ENCODE measurements around the gene GNAS-AS1.

The GNAS-AS1 gene

GRCh38 chr20:58808271-58809046 lies 42.2 kb downstream of the GNAS-AS1 start:
- DNase-seq (ENCODE audit: low read depth) = no peak

DNA sequence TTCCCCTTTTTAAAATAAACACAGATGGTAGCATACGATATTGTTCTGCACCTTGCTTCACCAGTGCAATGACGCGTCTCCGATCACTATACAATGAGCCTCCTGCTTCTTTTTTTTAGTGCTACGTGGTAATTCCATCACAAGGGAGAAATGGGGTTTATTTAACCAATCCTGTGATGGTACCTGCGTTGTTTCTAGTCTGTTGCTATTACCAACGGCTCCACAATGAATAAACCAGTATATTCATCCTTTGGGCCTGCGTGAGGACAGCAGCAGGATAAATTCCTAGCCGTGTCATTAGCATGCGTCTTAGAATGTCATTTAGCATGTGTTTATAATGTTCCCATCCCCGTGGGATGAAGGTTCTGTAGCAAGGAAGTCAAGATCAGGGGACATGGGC lies 42.9 kb downstream of the GNAS-AS1 start:
- DNase-seq (ENCODE audit: low read depth) = no peak

- no peak for DNase-seq (ENCODE audit: low read depth)
Observed at GRCh38 chr20:58803533-58803932, 47.2 kb downstream of the GNAS-AS1 start.

GRCh38 chr20:58802061-58802460 lies 48.6 kb downstream of the GNAS-AS1 start:
- DNase-seq (ENCODE audit: low read depth) = no peak

GRCh38 chr20:58800134-58800871 lies 50.4 kb downstream of the GNAS-AS1 start:
- DNase-seq (ENCODE audit: low read depth) = no peak

- DNase-seq (ENCODE audit: low read depth) = no peak
Observed at GRCh38 chr20:58797371-58798338, 53.0 kb downstream of the GNAS-AS1 start.

- no peak for DNase-seq (ENCODE audit: low read depth)
Observed at GRCh38 chr20:58795923-58796245, 54.8 kb downstream of the GNAS-AS1 start.

- no peak for DNase-seq (ENCODE audit: low read depth)
Observed at GRCh38 chr20:58795181-58795922, 55.4 kb downstream of the GNAS-AS1 start.

GRCh38 chr20:58794510-58795180 lies 56.1 kb downstream of the GNAS-AS1 start:
- DNase-seq (ENCODE audit: low read depth) = no peak

DNA sequence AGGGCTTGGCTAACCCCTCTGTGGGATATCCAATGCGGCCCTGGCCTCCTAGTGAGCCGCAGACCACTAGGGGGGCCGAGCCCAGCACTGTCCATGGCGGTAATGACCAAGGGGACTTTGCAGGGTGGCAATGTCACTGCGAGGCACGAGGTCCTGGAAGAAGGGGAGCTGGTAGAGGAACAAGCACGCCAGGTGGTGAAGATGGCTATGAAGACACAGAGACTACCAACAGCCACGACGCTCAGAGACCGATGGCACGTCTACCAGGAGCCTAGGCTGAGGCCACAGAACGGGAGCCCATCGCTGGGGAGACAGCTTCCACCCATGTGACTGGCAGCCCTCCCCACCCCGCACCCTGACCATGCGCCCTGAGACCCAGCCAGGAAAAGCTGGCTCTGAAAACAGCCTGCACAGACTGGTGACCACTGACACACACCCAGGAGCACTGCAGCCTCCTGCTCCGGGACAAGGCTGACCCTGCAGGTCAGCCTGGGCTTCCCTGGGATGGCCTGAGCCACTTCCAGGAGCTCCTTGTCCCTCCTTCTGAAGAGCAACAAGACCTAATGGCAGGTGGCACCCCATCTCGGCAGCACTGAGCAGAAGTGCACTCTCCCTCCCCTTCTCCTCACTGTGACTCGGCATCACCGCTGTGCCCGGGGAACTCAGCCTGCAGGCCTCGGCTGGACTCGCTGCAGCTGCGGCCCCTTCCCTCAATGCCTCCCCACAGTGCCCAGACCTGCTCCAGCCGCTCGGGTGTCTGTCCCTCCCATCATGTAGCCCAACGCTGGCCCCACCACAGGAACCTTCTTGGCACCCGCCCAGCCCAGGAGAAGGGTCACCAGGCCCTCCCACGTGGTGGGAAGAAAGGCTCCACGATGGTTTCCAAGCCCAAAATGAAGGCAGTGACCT lies 56.9 kb downstream of the GNAS-AS1 start:
- DNase-seq (ENCODE audit: low read depth) = no peak

DNA sequence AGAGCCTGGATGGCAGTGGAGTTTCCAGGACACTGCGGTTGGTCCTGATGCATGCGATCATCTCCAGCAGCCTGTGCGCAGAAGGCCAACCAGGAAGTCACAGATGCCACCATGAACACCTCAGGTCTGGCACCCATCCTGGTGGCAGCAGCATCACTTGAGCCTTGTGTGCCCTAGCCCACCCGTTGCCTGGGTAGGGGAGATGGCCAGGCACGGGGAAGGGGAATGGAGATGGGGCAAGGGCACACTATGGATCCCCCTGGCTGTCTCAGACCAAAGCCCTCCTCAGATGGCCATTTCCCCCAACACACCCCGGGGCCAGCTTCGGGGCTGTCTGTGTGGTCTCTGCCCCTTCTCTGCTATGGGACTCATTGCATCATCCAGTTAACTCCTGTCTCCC lies 58.3 kb downstream of the GNAS-AS1 start:
- DNase-seq (ENCODE audit: low read depth) = no peak

GRCh38 chr20:58791286-58791685 lies 59.4 kb downstream of the GNAS-AS1 start:
- DNase-seq (ENCODE audit: low read depth) = no peak

GRCh38 chr20:58790454-58790853 lies 60.2 kb downstream of the GNAS-AS1 start:
- no peak for DNase-seq (ENCODE audit: low read depth)

DNA sequence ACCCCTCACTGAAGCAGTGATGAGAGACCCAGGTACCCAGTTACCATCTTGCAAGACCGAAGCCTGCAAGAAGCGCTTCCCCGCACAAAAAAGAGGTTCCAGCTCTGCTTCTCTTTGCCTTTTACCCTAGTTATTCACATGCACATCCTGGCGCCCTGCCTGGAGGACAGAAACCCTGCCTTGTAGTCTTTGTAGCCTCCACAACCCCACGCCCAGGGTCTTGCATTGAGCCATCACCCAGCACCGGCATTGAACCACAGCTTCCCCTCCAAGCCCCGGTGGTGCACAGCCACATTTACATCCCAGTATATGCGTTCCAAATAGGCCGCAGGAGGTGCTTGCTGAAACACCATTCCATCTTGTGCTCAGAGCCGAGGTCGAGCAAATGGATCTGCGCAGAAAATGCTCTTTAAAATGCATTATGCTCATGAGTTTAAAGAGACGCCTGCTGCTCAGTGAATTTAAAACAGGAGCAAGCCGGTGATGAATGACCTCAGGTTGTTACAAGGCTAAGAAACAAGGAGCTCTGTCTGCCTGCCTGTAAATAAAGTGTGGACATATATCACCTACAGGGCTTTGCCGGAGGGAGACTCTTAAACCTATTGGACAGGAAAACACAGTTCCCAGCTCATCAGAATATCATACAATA lies 61.7 kb downstream of the GNAS-AS1 start:
- no peak for DNase-seq (ENCODE audit: low read depth)

GRCh38 chr20:58787211-58788005 lies 63.3 kb downstream of the GNAS-AS1 start:
- DNase-seq (ENCODE audit: low read depth) = no peak

DNA sequence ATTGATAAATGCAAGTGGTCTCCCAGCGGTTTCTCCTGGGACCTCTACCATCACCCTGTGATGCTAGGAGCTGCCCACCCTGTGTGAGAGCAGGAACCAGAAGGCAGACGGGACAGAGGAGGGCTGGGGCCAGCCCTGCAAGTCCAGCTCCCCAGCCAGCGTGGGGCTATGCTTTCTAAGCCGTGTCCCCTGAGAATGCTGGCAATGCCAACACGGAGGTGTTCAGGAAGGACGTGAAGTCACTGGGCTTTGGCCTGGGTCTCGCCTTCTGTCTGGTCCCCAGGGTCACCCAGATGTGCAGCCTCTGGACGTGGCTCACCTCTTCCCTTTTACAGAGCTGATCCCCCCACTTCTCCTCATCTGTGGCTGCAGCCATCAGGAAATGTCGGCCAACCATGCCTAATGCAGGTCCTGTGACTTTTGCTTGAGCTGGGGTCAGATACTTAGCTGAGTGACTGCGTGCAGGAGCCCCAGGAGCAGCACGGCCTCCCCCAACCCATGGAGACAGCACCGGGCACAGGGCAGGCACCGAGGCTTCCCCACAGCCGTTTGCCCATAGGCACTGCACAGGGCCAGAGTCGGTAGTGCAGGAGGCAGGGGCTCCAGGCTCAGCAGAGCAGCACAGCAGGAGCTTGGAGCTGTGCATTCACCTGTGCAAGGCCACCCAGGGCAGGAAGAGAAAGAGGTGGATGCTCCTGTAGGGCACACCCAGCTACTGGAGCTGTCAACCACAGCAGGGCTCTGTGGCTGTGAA lies 66.2 kb downstream of the GNAS-AS1 start:
- DNase-seq (ENCODE audit: low read depth) = no peak

- no peak for DNase-seq (ENCODE audit: low read depth)
Observed at GRCh38 chr20:58783511-58784011, 67.1 kb downstream of the GNAS-AS1 start.

DNA sequence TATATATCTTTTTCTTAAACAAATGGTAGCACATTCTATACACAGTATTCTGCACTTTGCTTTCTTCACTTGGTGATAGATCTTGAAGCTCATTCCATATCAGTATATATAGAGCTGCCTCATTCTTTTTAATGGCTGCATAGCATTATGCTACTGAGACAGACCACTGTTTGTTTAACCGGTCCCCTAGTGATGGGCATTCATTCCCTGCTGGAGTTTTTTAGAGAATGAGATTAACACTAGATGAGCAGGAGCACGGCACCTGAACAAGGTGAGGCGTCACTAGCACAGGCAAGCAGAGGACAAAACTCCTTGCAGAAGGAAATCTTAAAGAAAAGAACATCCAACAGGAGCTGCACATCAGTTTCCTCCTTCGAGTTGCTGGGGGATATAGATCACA lies 69.6 kb downstream of the GNAS-AS1 start:
- no peak for DNase-seq (ENCODE audit: low read depth)
